HG02798 (cell line): ENCODE results near the gene CRHBP.

Experiments
- ATAC-seq: cut with Tn5 transposase; IDR thresholded peaks from one replicate; pipeline ENCODE4 v1.9.1; 2021; ENCODE audit warnings: mild to moderate bottlenecking; ENCODE audit not compliant: unreplicated experiment, poor library complexity

CRHBP gene

DNA sequence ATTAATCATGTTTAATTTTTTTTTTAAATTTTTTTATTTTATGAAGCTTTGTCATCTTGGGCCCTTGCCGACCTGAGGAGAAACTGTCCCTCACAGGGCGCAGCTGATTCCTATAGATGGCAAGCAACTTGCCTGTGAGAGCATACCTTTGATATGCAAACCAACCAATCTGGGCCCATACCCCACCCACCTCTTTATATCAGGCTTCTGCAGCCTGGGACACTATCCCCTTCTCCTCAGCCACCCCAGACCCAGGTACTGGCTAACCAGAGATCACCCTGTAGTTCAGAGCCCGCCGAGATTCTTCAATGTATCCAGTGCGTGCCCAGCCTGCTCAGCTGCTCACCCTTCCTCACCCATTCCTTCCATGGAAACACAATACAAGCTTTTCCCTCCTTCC is 58.7 kb downstream of the CRHBP start:
- ATAC-seq = no peak

DNA sequence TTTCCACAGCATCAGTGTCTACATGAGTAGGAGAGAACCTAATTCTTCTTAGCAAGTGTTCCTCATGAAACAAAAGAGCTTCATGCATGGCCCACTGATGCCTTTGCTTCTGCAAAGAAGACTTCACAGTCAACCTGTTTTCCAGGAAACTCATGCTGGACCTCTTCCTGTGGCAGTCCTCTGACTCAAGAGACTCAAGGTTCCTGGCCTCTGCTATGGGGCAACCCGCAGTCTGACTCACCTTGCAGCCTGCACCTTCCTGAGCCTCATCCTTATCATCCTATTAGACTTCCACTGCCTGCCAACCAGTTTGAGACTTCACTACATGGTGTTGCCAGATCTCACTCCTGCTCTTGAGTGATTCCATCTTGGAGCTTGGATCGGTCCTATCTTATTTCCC is 59.8 kb downstream of the CRHBP start:
- no peak for ATAC-seq

- ATAC-seq = no peak
Measured at GRCh38 chr5:77015938-77016569, 63.2 kb downstream of the CRHBP start.

DNA sequence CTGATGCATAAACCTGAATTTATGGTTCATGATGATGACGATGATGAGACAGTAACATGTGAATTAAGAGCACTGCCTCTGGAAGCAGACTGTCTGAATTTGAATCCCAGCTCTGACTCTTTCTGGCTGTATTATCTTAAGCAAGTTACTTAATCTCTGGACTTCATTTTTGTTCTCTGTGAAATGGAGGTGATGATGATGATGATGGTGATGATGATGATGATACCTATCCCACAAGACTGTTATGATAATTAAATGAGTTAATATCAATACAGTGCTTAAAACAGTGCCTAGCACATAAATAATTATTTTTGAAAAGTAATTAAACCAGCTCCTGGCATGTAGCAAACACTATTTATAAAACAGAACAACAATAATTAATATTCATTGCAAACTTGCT is 64.1 kb downstream of the CRHBP start:
- no peak for ATAC-seq

- ATAC-seq = no peak
Measured at GRCh38 chr5:77017668-77018067, 64.8 kb downstream of the CRHBP start.
